GM12872 (cell line): ENCODE data around the gene CKAP2L.

Experiments used
- TF ChIP-seq, protein P1 (sequence below): IDR thresholded peaks from 3 replicates; pipeline ENCODE4 v1.5.1; 2011; ENCODE audit warnings: low read depth, mild to moderate bottlenecking, low read length, moderate library complexity; ENCODE audit not compliant: insufficient read depth

The CKAP2L gene

DNA sequence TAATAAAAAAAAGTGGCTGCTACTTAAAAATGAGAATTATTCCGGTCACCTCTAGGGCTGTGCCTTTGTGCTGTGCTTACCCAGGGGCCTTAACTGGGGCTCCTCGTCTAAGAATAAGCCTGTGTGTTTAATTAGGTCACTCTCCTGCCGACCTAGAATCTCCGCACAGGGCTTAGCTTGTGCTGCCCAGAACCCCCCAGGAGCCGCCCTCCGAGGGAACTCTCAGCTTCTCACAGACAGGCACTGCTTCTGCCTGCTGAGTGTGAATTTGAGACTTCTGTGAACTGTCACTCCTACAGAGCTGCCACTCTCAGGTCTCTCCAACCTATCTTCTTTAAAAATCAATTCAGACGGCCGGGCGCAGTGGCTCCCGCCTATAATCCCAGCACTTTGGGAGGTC is 55.4 kb downstream of the CKAP2L start:
- TF ChIP-seq, protein P1, sequence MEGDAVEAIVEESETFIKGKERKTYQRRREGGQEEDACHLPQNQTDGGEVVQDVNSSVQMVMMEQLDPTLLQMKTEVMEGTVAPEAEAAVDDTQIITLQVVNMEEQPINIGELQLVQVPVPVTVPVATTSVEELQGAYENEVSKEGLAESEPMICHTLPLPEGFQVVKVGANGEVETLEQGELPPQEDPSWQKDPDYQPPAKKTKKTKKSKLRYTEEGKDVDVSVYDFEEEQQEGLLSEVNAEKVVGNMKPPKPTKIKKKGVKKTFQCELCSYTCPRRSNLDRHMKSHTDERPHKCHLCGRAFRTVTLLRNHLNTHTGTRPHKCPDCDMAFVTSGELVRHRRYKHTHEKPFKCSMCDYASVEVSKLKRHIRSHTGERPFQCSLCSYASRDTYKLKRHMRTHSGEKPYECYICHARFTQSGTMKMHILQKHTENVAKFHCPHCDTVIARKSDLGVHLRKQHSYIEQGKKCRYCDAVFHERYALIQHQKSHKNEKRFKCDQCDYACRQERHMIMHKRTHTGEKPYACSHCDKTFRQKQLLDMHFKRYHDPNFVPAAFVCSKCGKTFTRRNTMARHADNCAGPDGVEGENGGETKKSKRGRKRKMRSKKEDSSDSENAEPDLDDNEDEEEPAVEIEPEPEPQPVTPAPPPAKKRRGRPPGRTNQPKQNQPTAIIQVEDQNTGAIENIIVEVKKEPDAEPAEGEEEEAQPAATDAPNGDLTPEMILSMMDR = no peak

DNA sequence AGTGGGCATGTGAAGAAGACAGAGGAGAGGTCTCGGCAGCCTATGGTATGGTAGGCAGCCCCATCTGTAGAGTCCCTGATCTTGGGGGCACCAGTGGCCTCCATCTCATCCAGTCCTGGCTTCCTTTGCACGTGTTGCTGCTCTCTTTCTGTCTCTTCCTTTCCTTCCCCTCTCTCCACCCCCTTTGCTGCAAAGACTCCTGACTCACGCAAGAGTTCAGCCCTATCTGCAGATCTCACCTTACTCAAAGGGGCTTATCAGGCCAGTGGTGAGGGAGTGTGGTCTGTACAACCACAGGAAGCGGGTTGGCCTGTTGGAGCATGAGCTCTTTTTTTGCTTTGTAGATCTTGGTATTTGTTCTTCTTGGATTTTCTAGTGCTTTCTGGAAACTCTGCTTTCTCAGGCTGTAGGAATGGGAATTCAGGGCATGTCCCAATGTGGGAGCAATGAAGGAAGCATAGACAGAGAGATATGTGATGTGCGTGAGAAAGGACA is 58.2 kb downstream of the CKAP2L start:
- TF ChIP-seq, protein P1 = no peak

DNA sequence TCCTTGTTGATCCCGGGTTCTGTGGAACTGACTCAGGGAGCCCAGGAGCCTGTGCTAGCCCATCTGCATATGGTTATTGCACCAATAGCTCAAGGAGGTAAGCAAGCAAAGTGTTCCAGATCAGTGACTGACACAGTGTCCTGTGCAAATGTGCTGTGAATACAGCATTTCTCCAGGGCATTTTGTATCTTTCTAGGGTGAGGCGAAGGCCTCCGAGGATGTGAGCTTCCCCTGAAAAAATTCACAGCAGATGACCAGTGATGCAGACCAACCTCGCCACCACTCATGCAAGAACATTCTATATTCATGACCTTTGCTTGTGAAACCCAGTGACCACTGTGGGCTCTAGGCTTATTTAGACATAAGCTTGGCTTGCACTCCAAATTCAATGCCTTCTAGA is 58.8 kb downstream of the CKAP2L start:
- TF ChIP-seq, protein P1 = no peak

DNA sequence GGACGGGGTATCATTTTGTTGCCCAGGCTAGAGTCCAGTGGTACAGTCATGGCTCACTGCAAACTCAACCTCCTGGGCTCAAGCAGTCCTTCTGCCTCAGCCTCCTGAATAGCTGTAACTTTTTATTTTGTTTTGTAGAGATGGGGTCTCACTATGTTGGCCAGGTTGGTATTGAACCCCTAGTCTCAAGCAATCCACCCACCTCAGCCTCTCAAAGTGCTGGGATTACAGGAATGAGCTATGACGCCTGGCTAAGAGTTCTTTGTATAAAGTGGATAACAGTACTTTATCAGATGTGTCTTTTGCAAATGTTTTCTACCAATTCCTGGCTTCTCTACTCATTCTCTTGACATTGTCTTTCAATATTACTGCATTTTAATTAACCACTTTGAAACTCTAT is 60.7 kb downstream of the CKAP2L start:
- TF ChIP-seq, protein P1 = no peak

DNA sequence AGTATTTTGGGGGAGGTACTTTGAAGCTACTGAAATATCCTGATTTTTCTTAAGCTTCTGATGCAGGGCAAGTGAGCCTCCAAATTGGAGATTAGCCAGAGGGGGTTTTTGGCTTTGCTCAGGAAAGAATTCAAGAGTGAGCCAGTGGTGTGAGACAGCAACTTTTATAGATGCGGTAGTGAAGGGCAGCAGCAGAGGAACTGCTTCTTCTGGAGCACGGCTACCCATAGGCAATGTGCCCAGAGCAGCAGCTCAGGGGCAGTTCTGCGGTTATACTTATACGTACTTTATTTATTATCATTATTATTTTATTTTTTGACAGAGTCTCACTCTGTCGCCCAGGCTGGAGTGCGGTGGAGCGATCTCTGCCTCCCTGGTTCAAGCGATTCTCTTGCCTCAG is 63.4 kb downstream of the CKAP2L start:
- TF ChIP-seq, protein P1 = no peak

DNA sequence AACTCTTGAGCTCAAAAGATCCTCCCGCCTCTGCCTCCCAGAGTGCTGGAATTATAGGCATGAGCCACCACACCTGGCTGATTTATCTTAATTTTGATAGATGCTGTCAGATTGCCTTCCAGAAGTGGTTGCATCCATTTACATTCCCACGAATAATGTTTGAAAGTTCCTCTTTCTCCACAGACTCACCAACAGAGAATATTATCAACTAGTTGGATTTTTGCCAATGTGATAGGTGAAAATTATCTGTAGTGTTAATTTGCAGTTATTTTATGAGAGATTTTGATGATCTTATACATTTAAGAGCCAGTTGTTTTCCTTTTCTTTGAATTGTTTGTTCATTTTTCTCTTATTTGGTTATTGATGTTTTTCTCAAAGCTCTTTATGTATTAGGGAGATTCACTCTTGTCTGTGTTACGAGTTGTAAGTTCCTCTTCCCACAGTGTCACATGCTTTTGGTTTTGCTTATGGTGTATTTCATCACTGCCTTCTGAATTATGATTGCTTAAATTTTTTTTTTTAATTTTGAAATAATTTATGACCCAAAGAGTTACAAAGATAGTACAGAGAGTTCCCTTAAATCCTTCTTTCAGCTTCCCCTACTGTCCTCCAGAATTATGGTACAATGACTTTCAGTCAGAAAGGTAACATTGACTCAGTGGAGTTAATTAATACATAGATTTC is 64.3 kb downstream of the CKAP2L start:
- TF ChIP-seq, protein P1 = no peak

DNA sequence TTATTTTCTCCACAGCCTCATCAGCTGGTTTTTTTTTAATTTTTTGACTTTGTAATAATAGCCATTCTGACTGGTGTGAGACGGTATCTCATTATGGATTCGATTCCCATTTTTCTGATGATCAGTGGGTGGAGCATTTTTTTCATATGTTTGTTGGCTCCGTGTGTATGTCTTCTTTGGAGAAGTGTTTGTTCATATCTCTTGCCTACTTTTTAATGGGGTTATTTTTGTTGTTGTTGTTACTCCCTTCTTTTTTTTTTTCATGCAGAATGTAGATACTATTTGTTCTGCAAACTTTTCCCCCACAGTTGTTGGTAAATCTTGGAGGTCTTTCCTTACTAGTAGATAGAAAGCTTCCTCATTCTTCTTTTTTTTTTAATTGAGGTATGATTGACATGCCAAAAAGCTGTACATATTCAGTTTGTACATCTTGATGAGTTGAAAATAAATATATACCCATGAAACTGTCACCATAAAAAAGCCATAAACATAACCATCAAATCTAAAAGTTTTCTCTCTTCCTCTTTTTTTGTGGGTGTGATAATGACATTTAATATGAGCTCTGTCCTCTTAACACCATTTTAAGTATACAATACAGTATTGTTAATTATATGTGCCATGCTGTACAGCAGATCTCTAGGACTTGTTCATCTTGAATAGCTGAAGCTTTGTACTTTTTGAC is 65.4 kb downstream of the CKAP2L start:
- TF ChIP-seq, protein P1 = no peak
